T-helper 17 cell (primary cell): ENCODE measurements around the gene CIRBP. TPM values are rescaled to one million over a fixed set of nuclear protein-coding genes. Genes with fewer than 3 reads are reported as not detected.

ENCODE experiments used
- ATAC-seq: fragments of 150-1000 bp; cut with Tn5 transposase; 2 replicates; pipeline ENCODE4 v1.10.0; 2021; ENCODE audit warnings: mild to moderate bottlenecking, moderate library complexity
- DNase-seq, 3 donors: peaks; one replicate each; pipeline versions ENCODE4 v3.0.0 to v3.0.0-alpha.2; 2020 to 2021
- H3K9me3 ChIP-seq: one replicate; pipeline ENCODE4 v1.7.0; 2013; ENCODE audit warnings: low read length, mild to moderate bottlenecking; ENCODE audit not compliant: control insufficient read depth, poor library complexity, severe bottlenecking
- H3K27ac Mint-ChIP-seq: one replicate; pipeline ENCODE4 v1.8.0; 2022; ENCODE audit warnings: mild to moderate bottlenecking, moderate library complexity, mixed read lengths
- H3K27me3 Mint-ChIP-seq: one replicate; pipeline ENCODE4 v1.8.0; 2022; ENCODE audit warnings: mixed read lengths
- H3K36me3 Mint-ChIP-seq: one replicate; pipeline ENCODE4 v1.8.0; 2022; ENCODE audit warnings: low read depth, mixed read lengths
- H3K4me1 Mint-ChIP-seq: one replicate; pipeline ENCODE4 v1.8.0; 2022; ENCODE audit warnings: mild to moderate bottlenecking, mixed read lengths
- H3K4me3 Mint-ChIP-seq: one replicate; pipeline ENCODE4 v1.8.0; 2022; ENCODE audit warnings: mild to moderate bottlenecking, moderate library complexity, mixed read lengths
- total RNA-seq, 4 donors: library from RNA in 2 of 4; stranded (reverse) in 2 of 4; gene quantifications; one replicate each; pipeline ENCODE4 v1.2.3 and lab custom pipeline; 2022 to 2026

Gene CIRBP
- total RNA-seq, 2 donors from 2014 or later, result 460 to 474 TPM

- DNase-seq, result no peak
- H3K9me3 ChIP-seq, result no peaks in the 10 kb centered on the region
- H3K27me3 Mint-ChIP-seq, result peaks cover 9% of the 10 kb centered on the region
- ATAC-seq, result no peak
- peaks cover 3% of the 10 kb centered on the region for H3K36me3 Mint-ChIP-seq
- peaks cover 6% of the 10 kb centered on the region for H3K4me1 Mint-ChIP-seq
- no peak overlapping the region for H3K27ac Mint-ChIP-seq
- H3K4me3 Mint-ChIP-seq, result no peak overlapping the region
These were observed 22.8 kb downstream of the CIRBP start for GRCh38 chr19:1291761-1292418.

GRCh38 chr19:1292419-1293151 lies 23.5 kb downstream of the CIRBP start:
- Mint-ChIP-seq H3K4me1 (peaks cover 6% of the 10 kb centered on the region), H3K4me3 (no peak overlapping the region), H3K36me3 (peaks cover 3% of the 10 kb centered on the region), H3K27ac (no peak overlapping the region), H3K27me3 (peaks cover 9% of the 10 kb centered on the region)
- no peak for ATAC-seq
- DNase-seq, result no peak
- H3K9me3 ChIP-seq, result no peaks in the 10 kb centered on the region

DNA sequence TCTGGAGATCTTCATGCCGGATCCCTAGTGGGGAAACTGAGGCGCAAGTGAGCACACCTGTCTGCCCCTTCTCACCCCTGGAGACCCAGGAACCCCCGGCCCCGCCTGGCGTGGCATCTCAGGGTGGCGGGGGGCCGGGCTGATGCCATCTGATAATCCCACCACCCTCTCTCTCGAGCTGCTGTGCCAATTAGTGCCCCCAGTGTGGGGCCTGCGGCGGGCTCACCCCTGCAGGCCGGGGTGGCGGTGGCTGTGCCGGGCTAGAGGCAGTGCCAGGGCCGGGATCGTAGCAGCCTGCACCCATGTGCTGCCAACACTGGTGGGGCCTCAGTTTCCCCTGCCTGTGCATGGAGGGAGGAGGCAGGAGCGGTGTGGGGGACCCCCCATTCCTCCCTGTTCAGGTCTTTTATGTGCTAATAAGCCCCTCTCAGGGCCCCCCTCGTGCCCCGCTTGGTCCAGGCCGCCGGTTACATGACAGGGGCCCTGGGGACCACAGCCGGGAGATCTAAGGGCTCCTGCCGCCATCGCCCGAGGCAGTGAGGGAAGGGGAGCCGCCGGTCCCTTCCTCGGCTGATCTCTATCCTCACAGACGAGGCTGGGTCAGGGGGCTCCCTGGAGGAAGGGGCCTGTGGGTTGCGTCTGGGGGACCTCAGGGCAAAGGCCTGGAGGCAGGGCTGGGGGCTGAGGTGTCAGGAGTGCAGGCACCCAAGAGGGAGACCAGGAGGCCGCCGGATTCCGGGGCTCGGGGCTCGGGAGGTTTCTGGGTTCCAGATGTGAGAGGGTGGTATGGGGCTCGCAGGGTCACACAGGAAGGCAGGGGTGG lies 24.9 kb downstream of the CIRBP start:
- peaks cover 6% of the 10 kb centered on the region for H3K4me1 Mint-ChIP-seq
- ATAC-seq, result no peak
- H3K27me3 Mint-ChIP-seq, result peaks cover 9% of the 10 kb centered on the region
- no peaks in the 10 kb centered on the region for H3K9me3 ChIP-seq
- no peak for DNase-seq
- H3K4me3 Mint-ChIP-seq, result no peak overlapping the region
- peaks cover 3% of the 10 kb centered on the region for H3K36me3 Mint-ChIP-seq
- H3K27ac Mint-ChIP-seq, result no peak overlapping the region

DNA sequence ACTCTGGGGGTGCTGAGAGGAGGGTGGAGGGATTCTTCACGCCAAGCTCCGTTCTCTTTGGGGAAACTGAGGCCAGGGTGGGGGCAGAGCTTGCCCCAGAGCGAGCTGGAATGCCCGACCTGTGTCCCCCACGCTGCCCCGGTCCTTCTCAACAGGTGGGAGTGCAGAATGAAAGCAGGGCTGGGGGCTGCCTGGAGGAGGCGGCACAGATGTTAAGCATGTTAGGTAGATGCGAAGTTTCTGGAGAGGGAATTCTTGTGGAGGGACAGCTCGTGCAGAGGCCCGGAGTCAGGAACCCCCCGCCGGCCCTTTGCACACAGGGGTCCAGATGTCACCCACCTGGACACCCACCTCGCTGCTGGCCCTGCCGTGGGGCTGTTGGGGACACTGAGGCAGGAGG lies 25.6 kb downstream of the CIRBP start:
- ATAC-seq (no peak), DNase-seq (no peak)
- peak overlapping the region; percentile 36 for H3K4me3 Mint-ChIP-seq
- peaks cover 9% of the 10 kb centered on the region for H3K27me3 Mint-ChIP-seq
- peaks cover 3% of the 10 kb centered on the region for H3K36me3 Mint-ChIP-seq
- no peaks in the 10 kb centered on the region for H3K9me3 ChIP-seq
- peaks cover 6% of the 10 kb centered on the region for H3K4me1 Mint-ChIP-seq
- H3K27ac Mint-ChIP-seq, result no peak overlapping the region

DNA sequence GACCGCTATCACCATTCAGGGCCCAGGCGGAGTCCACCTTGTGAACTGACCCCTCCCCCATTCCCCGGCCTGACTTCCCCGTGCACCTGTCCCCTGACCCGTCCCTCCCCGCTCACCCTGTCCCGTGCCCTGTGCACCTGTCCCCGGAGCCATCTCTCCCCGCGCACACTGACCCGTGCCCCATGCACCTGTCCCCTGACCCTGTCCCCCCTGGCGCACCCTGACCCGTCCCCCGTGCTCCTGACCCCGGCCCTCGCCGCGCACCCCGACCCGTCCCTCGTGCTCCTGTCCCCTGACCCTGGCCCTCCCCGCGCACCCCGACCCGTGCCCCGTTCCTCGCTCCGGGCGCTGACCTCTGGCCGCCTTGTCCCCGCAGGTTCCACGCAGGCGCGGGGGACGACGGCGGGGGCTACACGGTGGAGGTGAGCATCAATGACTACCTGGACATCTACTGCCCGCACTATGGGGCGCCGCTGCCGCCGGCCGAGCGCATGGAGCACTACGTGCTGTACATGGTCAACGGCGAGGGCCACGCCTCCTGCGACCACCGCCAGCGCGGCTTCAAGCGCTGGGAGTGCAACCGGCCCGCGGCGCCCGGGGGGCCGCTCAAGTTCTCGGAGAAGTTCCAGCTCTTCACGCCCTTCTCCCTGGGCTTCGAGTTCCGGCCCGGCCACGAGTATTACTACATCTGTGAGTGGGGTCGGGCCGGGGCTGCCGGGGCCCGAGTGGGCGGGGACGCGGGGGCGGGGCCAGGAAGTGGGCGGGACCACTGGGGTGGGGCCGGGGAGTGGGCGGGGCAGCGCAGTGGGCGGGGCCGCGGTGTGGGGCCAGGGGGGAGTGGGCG lies 26.3 kb downstream of the CIRBP start:
- peak in 2 of 3 donors; percentile 40 to 52 for DNase-seq
- peaks cover 6% of the 10 kb centered on the region for H3K4me1 Mint-ChIP-seq
- peaks cover 9% of the 10 kb centered on the region for H3K27me3 Mint-ChIP-seq
- ATAC-seq, result peak; percentile 64
- H3K27ac Mint-ChIP-seq, result no peak overlapping the region
- H3K9me3 ChIP-seq, result no peaks in the 10 kb centered on the region
- H3K36me3 Mint-ChIP-seq, result peaks cover 3% of the 10 kb centered on the region
- H3K4me3 Mint-ChIP-seq, result peak overlapping the region; percentile 36

- Mint-ChIP-seq H3K4me1 (peaks cover 6% of the 10 kb centered on the region), H3K4me3 (no peak overlapping the region), H3K27ac (no peak overlapping the region), H3K27me3 (peaks cover 9% of the 10 kb centered on the region), H3K36me3 (peaks cover 3% of the 10 kb centered on the region)
- DNase-seq, result no peak
- H3K9me3 ChIP-seq, result no peaks in the 10 kb centered on the region
- no peak for ATAC-seq
These were observed 26.9 kb downstream of the CIRBP start for GRCh38 chr19:1296078-1296477.

GRCh38 chr19:1296575-1297271 lies 27.6 kb downstream of the CIRBP start:
- no peak overlapping the region for H3K4me3 Mint-ChIP-seq

DNA sequence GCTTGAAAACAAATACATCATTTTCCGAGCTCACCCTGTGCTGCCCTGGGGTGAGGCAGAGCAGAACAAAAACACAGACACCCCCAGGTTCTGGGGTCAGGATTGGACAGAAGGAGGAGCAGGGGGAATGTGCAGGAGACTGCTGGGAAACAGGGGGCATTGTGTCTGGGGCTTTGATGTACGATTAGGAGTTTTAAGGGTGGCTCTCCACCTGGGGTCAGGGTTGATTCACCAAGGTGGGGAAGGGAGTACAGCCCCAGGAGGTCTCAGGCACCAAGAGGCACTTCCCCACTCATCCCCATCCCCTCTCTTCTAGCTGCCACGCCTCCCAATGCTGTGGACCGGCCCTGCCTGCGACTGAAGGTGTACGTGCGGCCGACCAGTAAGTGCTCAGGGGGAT lies 29.1 kb downstream of the CIRBP start:
- DNase-seq, result no peak
- no peaks in the 10 kb centered on the region for H3K9me3 ChIP-seq
- Mint-ChIP-seq H3K4me3 (no peak overlapping the region), H3K27ac (peak overlapping the region; percentile 14), H3K27me3 (no peaks in the 10 kb centered on the region), H3K4me1 (peaks cover 2% of the 10 kb centered on the region), H3K36me3 (no peaks in the 10 kb centered on the region)
- ATAC-seq, result no peak

More at GRCh38 chr19:1296575-1297271, 27.6 kb downstream of the CIRBP start:
- peaks cover 3% of the 10 kb centered on the region for H3K36me3 Mint-ChIP-seq
- no peak overlapping the region for H3K27ac Mint-ChIP-seq
- no peaks in the 10 kb centered on the region for H3K9me3 ChIP-seq
- ATAC-seq, result no peak
- peaks cover 9% of the 10 kb centered on the region for H3K27me3 Mint-ChIP-seq
- DNase-seq, result no peak
- peaks cover 6% of the 10 kb centered on the region for H3K4me1 Mint-ChIP-seq

DNA sequence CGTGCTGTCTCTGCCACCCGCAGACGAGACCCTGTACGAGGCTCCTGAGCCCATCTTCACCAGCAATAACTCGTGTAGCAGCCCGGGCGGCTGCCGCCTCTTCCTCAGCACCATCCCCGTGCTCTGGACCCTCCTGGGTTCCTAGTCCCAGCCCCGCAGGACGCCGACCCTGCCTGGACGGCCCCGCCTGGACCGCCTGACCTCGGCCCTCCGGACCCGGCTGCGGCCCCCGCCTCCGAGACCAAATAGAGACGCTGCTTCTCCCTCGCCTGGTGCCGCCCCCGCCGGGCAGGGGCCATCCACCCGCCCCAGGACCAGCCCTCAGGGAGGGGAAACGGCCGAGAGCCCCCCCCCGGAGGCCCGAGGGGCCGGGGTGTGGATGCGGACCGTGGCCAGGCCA lies 30.7 kb downstream of the CIRBP start:
- Mint-ChIP-seq H3K36me3 (no peaks in the 10 kb centered on the region), H3K4me3 (no peak overlapping the region), H3K27me3 (no peaks in the 10 kb centered on the region), H3K27ac (no peak overlapping the region), H3K4me1 (no peaks in the 10 kb centered on the region)
- no peaks in the 10 kb centered on the region for H3K9me3 ChIP-seq
- no peak for DNase-seq
- ATAC-seq, result no peak

DNA sequence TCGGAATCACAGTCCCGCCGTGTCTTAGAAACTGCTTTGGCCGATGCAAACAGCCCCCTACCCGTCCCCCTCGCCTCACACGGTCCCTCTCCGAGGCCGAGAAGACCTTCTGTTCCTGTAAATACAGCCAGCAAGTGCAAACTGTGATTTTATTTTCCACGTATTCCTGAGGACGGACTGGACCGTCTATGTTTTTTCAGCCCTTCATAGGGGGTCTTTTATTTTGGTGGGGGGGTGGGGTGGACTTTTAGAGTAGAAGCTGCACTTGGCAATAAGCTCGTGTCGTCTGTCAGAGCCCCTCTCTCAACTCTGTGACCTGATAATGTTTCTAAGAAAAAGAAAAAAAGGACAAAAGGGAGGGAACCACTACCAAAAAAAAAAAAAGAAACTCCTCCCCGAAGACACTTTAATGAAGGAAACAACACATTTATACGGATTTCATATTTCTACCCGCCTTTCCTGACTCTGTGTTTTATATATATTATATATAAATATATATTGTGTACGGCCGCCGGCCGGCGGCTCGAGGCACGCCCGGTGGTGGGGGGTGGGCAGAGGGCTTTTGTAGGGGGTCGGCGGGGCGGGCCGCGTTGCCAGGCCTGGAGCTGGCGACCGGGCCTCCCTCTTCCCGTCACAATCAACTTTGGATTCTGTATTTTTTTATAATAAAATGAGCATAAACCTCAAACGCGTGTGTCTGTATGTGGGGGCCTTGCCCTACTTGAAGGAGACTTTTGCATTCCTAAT lies 31.8 kb downstream of the CIRBP start:
- no peaks in the 10 kb centered on the region for H3K9me3 ChIP-seq
- Mint-ChIP-seq H3K27ac (no peak overlapping the region), H3K36me3 (no peaks in the 10 kb centered on the region), H3K27me3 (no peaks in the 10 kb centered on the region), H3K4me3 (no peak overlapping the region), H3K4me1 (no peaks in the 10 kb centered on the region)
- DNase-seq (no peak), ATAC-seq (no peak)

DNA sequence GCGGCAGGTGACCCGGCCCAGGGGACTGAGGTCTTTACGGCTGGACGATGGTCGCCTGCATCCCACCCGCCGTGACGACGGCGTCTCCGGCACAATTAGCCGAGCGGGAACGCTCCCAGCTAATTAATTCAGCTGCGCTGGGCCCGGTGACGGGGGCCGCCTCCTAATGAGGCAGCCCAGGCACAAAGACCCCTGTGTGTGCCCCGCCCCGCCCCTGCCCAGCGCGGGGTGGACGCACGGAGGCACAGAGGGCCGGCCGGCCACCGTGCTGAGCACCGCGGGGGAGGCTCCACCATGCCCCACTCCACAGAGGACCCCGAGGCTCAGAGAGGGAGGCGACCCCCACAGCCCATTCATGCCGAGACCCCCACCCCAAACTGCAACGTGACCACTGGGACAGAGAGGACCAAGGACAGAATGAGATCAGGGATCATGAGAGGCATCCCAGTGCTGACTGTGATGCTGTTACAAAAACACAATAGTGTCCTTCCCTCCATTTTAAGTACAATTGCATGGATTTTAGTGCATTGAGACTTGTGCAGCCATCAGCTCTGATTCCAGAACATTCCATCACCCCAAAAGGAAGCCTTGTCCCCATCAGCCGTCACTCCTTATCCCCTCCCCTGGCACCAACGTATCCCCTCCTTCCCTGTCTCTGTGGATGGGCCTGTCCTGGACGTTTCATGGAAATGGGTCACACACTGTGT lies 33.6 kb downstream of the CIRBP start:
- no peak for DNase-seq
- H3K4me3 Mint-ChIP-seq, result no peak overlapping the region
- no peaks in the 10 kb centered on the region for H3K9me3 ChIP-seq
- no peak for ATAC-seq
- no peaks in the 10 kb centered on the region for H3K27me3 Mint-ChIP-seq
- no peaks in the 10 kb centered on the region for H3K4me1 Mint-ChIP-seq
- H3K27ac Mint-ChIP-seq, result no peak overlapping the region
- no peaks in the 10 kb centered on the region for H3K36me3 Mint-ChIP-seq
